Measurements from ENCODE around the gene PRKCD.

The PRKCD gene

DNA sequence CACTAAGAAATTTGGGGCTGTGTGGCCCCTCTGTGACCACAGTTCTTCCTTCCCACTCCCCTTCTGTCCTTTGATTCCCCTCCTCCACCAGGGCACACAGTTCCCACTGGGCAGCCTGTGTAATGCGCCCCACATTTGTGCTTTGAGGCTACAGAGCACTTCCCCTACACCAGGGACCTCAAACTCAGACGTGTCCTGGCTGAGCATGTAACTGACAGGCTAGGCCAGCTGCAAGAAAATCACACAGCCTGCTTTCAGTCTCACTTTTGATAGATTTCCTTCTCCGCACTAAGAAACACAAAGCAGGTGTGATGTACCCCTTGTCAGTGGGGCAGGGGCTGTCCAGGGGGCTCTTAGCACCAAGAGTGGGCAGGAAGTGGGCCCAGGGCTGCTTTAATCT, 29.6 kb downstream of the PRKCD start:
- no peak for DNase-seq (ENCODE audit: low spot score)

DNA sequence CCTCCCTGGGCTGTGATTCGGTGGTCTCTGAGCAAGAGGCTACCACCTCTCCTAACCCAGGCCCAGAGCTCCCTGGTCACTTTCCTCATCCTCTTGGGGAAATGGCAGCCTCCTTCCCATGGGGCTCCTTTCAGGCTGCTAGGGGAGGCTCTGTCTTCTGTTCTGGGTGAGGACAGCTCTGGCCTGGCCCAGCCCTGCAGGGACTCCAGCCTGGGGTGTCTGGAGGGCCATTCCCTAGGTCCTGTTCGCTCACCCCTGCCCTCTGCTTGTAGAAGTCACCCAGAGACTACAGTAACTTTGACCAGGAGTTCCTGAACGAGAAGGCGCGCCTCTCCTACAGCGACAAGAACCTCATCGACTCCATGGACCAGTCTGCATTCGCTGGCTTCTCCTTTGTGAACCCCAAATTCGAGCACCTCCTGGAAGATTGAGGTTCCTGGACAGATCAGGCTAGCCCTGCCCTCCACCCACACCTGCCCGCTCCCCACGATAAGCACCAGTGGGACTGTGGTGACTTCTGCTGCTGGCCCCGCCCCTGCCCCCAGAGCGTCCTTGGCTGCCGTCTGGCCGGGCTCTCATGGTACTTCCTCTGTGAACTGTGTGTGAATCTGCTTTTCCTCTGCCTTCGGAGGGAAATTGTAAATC, 30.9 kb downstream of the PRKCD start:
- DNase-seq (ENCODE audit: low spot score), result no peak

DNA sequence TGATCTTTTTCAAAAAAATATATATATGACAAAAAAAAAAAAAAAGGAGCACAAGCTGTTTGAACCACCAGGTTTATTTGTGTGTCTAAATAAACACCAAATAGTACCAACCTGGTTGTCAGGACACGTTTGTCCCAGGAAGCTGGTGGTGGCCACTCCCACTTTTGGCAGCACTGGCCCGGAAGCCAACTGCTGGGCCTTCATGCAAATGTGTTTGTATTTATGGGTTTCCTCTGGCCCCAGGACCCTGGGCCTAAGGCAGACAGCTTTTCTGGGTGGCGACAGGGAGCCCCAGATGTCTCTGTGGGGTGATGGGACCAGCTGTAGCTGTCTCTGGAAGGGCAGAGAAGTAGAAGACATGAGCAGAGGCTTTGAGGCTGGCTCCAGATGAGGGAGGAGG, 31.6 kb downstream of the PRKCD start:
- DNase-seq (ENCODE audit: low spot score), result no peak

DNA sequence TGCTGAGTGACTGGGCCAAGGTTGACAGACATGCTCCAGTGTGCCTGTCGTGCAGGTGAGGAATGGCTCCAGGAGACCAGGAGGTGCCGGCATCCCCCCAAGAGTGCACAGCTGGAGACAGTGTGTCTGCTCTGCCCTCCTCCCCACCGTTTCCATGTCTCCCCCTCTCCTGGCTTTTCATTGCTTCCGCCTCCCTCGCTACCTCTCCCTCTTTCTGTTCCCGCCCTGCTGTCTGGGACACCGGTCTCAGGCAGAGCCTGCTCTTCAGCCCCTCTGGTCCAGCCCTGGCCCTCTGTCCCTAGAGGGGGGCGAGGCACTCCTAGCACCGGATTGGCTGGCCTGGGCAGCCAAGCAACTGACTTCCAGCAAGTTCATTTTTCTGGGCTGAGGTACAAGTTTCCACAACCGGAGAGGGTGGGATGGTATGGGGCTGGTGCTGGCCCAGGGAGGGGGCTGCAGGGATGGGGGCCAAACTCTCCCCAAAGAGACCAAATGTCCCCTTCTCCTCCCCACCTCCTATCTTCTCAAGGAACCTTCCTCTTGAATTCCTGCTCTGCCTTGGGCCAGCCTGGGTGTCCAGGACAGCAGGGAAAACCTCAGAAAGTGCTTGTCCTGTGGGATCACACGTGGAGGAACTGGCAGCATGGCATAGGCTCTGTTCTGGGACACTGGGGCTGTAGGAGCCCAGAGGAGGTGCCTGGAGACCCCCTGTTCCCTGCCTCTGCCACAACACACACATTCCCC, 32.6 kb downstream of the PRKCD start:
- DNase-seq (ENCODE audit: low spot score), result peak; percentile 44

DNA sequence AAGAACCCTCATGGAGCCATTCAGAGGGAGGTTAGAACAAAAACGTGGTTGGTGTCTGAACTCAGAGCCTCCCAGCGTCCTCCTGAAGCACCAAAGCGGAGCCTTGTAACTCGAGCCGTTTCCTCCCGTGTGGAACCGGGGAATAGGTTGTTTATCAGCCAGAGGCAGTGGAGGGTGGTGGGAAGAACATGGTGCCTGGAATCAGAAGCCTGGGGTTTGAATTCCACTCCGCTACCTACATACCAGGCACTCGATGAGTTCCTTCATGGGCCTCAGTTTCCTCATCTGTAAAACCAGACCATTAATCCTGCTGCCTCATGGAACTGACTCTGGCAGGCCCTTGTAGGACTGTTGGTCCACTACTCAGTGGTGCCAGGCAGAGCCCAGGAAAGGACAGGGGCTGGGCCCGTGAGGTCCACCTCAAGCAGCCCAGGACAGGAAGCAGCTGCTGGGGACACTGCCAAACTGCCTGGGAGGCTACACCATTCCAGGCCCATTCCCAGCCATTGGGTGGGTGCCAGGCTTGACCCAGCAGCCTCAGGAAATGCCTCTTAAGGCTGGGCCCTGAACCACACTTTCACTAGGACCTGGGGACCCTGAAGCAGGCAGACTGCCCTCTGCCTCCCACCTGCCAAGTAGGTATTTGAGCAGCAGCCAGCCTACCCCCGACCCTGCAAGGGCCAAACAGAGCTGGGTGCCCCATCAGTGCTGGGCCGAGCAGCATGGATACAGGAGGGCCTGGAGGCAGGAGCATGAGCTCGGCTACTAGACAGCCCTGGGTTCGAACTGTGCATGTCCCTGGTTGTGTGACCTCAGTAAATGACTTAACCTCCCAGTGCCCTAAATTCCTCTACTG, 33.4 kb downstream of the PRKCD start:
- DNase-seq (ENCODE audit: low spot score), result peak; percentile 50

DNA sequence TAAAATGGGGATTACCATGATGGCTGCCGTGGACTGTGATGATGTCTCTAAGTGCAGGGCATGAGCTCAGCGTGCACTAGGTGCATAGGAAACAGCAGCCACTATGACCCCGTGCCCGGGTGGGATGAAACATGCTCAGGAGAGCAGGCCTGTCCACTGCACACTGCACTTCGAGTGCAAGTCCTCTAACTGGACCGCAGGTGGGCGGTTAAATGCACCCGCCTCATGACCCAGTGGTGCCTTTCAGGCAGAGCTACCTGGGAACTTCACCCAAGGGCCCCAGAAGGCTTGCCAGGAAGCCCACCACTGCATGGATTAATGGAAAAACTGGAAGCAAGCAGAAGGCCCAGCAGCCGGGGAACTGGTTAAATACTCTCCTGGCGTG, 34.0 kb downstream of the PRKCD start:
- no peak for DNase-seq (ENCODE audit: low spot score)

DNA sequence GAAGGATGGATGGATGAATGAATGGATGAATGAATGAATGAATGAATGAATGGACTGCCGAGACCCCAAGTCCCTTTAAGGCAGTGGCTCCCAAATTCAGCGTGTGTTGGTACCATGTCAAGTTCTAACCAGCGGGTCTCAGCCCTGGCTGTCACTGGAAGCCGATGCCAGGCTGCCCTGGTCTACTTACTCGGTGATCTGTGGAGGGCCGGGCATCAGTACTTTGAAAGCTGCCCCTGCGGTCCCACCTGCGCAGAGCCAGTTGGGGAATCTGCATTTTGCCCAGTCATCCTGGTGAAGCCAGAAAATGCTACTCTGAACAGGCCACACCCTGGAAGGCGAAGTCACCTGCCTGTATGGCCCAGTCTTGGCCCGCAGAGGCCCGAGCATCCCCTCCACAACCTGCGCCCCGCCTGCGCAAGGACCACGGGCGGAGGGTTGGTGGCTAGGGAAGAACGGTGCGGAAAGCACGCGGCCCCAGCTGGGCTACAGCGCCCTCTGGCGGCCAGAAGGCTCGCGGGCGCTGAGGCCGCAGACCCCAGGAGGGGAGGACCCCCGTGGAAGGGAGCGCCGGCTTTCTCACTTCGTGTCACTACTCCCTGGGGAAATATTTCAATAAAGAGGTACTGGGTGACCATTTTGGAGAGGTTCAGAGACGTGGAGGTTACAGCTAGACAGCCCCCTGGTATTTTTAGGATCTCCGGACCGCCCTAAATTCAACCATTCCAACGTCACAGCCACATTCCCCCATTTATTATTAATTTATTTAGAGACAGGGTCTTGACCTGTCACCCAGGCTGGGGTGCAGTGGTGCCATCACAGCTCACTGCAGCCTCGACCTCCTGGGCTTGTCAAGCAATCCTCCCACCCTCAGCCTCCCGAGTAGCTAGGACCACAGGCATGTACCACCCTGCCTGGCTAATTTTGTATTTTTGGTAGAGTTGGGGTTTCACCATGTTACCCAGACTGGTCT, 34.9 kb downstream of the PRKCD start:
- peak; percentile 91 for DNase-seq (ENCODE audit: low spot score)

DNA sequence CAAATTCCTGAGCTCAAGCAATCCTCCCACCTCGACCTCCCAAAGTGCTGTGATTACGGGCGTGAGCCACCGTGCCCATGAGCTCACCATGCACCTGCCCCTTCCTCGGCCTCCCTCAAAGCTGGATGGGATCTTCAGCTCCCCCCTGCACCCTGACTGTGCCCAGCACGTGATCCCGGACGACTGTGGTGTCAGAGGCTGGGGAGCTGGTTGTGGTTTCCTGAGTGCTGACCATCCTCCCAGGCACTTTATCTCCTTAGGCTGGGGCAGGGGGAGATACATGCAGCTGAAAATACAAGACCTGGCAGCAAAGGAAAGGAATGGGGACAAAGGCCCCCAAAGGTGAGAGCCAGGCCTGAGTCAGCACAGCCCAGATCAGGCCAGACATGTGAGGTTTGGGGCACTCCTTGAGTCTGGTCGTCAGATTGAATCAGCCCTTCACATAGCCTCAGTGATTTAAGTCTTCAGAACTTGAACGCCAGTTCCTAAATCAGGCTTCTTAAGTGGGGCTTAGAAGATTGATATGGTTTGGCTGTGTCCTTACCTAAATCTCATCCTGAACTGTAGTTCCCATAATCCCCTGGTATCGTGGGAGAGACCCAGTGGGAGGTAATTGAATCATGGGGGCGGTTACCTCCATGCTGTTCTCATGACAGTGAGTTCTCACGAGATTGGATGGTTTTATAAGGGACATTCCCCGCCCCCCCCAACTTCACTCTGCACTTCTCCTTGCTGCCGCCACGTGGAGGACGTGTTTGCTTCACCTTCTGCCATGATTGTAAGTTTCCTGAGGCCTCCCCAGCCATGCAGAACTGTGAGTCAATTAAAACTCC, 35.8 kb downstream of the PRKCD start:
- DNase-seq (ENCODE audit: low spot score), result no peak

DNA sequence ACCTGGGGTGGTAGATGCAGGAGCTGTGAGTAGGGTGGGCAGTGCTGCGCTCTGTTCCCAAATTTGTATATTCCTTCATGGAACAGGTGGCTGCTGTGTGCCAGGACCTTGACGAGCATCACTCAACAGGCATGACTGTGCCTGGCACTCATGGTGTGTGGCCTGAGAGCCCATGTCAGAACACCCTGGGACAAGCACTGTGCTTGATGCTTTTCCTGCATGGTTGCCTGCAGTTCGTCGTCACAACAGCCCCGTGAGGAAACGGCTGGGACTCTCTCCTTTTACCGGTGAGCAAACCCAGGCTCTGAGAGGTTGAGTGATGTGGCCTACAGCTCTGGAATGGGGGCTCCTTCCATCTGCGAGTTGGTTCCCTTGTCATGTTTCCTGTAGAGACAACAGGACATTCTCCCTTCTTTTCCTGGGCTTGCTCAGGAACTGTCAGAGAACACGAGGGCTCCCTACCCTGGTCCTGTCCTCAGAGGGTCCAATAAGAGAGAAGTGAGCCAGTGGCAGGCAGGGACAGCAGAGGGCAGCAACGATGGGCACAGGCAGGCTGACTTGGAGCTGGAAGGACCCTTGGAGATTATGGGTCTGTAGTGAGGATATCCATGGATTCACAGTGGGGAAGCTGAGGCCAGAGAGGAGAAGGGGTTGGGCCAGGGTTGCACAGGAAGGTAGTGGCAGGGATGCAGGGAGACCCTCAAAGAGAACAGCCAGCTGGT, 37.4 kb downstream of the PRKCD start:
- DNase-seq (ENCODE audit: low spot score), result no peak

DNA sequence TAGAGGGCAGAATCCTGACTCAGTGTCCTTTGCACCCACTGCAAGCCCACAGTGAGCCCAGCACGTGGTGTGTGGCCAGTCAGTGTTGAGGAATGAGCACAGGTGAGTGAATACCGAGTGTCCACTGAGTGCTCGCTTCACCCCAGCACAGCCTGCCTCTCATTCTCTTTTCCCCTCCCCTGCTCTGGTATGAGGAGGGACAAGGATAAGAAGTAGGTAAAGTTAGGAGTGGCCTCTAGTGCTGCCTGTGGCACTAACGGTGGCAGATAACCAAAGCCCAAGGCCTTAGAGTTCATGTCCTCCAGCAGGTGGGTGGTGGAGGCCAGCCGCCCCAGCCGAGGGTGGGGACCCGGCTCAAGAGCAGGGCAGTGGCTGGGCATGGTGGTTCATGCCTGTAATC, 38.0 kb downstream of the PRKCD start:
- no peak for DNase-seq (ENCODE audit: low spot score)

DNA sequence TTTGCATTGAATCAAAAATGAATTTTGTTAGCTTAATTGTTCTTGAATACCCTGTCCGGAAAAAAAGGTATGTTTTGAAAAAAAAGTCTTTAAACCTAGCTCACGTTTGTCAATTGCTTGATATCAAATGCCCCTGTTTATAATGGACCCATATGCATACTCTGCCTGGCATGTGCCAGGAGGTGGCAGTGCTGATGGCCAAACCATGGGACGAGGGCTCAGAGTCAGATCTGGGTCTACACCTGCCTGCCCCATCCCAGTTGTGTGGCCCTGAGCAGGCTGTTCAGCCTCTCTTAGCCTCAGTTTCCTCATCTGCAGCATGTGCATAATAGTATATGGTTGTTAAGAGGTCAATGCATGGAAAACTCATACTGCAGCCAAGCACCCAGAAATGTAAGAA, 38.8 kb downstream of the PRKCD start:
- DNase-seq (ENCODE audit: low spot score), result no peak

DNA sequence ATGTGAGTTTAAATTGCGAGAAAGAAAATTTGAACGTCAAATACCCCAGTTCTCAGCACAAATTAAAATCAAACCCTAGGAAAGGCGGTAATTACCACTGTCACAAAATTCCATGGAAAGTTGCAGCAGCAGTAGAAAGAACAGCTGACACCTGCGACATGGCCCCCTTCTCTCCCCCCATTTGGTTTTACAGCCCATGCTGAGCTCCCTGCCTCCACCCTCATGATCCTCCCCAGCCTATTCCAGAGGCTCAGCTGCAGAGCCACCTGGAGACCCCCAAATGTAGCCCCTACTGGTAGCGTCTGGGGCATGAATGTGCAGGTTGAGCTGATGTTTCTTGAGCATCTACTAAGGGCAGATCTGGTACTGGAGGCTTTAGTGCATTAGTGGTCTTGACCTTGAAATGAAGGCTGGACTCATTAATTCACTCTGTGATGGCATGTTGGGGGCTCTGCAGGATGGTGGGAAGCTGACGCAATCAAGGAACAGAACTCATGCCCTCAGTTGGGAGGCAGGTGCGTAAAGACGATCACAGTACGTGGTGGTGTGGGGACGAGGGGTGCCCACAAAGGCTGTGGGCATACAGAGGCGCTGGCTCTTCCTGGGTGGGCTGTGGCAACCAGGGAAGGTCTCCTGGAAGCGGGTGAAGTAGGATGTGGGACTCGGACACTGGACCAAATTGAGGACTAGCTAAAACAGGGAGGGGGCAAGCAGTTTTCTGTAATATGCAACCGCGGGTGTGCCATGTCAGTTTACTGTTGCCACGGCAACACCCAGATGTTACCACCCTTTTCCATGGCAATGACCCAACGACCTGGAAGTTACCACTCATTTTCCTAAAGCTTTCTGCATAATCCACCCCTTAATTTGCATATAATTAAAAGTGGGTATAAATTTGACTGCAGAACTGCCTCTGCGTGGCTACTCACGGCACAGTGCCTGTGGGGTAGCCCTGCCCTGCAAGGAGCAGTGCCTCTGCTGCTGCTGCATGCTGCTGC, 39.8 kb downstream of the PRKCD start:
- no peak for DNase-seq (ENCODE audit: low spot score)

DNA sequence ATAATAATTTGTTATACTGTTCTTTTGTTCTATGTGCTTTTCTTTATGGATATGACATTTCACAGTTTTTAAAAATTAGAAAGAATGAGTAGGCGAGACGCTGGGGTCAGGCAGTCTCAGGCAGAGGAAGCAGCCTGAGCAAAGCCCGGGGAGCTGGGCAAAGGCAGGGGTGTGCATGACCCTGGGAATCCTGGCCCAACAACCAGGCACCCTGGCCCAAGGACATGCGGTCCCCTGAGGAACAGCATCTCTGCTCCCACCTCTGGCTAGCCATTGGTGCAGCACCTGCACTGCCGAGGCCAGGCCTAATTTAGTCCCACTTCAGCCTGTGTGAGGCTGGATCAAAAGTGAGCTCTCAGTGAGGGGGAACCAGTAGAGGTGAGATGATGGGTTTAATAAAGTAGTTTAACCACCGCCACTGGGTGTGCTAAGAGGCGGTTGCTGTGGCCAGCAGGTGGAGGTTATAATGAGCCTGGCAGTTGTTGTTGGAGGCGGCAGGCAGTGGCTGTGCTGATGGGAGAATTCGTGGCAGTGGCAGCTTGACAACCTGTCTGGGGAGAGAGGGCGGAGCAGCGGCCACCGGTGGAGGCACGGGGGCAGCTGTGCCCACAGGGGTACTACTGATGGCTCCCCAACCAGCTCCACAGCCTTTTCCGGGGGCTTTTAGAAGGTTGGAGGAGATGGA, 41.5 kb downstream of the PRKCD start:
- no peak for DNase-seq (ENCODE audit: low spot score)

DNA sequence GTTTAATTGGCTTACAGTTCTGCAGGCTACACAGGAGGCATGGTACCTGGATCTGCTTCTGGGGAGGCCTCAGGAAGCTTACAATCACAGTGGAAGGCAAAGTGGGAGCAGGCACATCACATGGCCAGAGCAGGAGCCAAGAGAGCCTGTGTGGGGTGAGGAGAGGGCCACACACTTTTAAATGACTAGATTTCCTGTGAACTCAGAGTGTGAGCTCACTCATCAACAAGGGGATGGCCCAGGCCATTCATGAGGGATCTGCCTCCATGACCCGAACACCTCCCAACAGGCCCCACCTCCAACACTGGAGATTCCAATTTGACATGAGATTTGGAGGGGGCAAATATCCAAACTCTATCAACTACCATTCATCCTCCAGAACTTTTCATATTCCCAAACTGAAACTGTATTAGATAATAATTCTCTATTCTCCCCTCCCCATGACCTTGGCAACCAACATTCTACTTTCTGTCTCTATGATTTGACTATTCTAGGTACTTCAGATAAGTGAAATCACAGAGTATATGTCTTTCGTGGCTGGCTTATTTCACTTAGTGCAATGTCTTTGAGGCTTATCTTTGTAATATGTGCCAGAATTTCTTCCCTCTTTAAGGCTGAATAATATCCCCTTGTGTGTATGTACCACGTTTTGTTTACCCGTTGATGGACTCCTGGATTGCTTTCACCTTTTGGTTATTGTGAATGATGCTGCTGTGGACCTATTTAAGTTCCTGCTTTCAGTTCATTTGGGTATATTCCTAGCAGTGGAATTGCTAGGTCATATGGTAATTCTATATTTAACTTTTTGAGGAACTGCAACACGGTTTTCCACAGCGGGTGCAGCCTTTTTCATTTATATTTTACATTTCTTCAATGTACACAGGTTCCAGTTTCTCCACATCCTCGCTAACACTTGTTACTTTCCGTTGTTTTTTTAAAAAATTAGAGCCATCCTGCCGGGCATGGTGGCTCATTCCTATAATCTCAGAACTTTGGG, 51.0 kb downstream of the PRKCD start:
- DNase-seq (ENCODE audit: low spot score), result no peak

DNA sequence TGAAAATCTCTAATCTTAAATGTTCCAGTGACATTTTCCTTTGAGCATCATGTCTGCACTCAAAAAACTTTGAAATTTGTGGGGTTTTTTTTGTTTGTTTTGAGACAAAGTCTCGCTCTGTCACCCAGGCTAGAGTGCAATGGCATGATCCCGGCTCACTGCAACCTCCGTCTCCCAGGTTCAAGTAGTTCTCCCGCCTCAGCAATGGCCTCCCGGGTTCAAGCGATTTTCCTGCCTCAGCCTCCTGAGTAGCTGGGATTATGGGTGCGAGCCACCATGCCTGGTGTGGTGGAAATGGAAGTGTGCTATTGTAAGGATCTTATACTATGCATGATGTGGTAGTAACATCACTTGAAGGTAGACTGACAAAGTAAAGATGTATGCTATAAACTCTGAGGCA, 52.3 kb downstream of the PRKCD start:
- DNase-seq (ENCODE audit: low spot score), result no peak

DNA sequence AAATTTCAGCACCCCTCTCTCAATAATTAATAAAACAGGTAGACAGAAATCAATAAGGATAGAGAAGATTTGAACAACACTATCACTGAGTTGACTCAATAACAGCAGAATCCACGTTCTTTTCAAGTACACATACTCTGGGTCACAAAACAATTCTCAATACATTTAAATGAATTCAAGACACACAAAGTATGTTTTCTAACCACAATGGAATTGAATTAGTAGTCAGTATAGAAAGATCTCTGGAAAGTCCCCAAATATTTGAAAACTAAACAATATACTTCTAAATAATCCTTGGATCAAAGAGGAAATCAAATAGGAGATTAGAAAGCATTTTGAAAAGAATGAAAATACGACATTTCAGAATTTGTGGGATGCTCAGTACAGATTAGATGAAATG, 54.8 kb downstream of the PRKCD start:
- DNase-seq (ENCODE audit: low spot score), result no peak

DNA sequence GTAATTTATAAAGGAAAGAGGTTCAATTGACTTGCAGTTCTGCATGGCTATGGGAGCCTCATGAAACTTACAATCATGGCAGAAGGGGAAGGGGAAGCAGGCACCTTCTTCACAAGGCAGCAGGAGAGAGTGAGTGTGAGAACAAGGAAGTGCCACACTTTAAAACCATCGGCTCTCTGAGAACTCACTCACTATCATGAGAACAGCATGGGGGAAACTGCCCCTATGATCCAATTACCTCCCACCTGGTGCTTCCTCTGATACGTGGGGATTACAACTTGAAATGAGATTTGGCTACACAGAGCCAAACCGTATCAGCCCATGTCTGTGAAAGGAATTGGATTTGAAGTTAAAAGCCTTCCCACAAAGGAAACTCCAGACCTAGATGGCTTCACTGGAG, 55.7 kb downstream of the PRKCD start:
- no peak for DNase-seq (ENCODE audit: low spot score)
